Breast epithelium (tissue), 3 donors: Measurements from ENCODE around the gene CEP97.
"Not testable (repeated sequence)": the region's sequence is repeated elsewhere in the genome, so short reads cannot be mapped to it uniquely, and the experiment has no call there.

ENCODE experiments used
- CTCF ChIP-seq, 3 donors: fragments of 450-650 bp; IDR thresholded peaks; one replicate each; pipeline ENCODE4 v1.5.1; 2016 to 2017; ENCODE audit warnings: antibody characterized with exemption in 3 of 3, mild to moderate bottlenecking in 3 of 3, moderate library complexity in 3 of 3
- POLR2AphosphoS5 ChIP-seq, 3 donors: sonication (generic); formaldehyde crosslinking; IDR thresholded peaks; one replicate each; pipeline ENCODE4 v1.6.1; 2017; ENCODE audit warnings: antibody characterized with exemption in 3 of 3

GRCh38 chr3:101753386-101754113 is 29.1 kb downstream of the CEP97 start:
- TF ChIP-seq CTCF, POLR2AphosphoS5 (IDR thresholded peaks at IDR 0.05): not testable (repeated sequence)
